Endothelial cell (in vitro differentiated cells): ENCODE measurements around the gene CRLF1. TPM values are rescaled to one million over a fixed set of nuclear protein-coding genes. Genes with fewer than 3 reads are reported as not detected.

Source experiments
- DNase-seq: peaks from one replicate; pipeline ENCODE4 v3.0.0; 2021; ENCODE audit warnings: low spot score
- H3K27ac Mint-ChIP-seq: one replicate; pipeline ENCODE4 v1.8.0; 2021; ENCODE audit warnings: mixed read lengths, inconsistent platforms; ENCODE audit not compliant: unreplicated experiment
- H3K27me3 Mint-ChIP-seq: one replicate; pipeline ENCODE4 v1.8.0; 2021; ENCODE audit warnings: mild to moderate bottlenecking, moderate library complexity, mixed read lengths, inconsistent platforms; ENCODE audit not compliant: unreplicated experiment
- H3K36me3 Mint-ChIP-seq: one replicate; pipeline ENCODE4 v1.8.0; 2021; ENCODE audit warnings: mild to moderate bottlenecking, low read depth, mixed read lengths, inconsistent platforms; ENCODE audit not compliant: unreplicated experiment
- H3K4me1 Mint-ChIP-seq: one replicate; pipeline ENCODE4 v1.8.0; 2021; ENCODE audit warnings: mild to moderate bottlenecking, mixed read lengths, inconsistent platforms; ENCODE audit not compliant: unreplicated experiment
- H3K4me3 Mint-ChIP-seq: one replicate; pipeline ENCODE4 v1.8.0; 2021; ENCODE audit warnings: mild to moderate bottlenecking, mixed read lengths, inconsistent platforms; ENCODE audit not compliant: unreplicated experiment
- H3K9me3 Mint-ChIP-seq: one replicate; pipeline ENCODE4 v1.8.0; 2021; ENCODE audit warnings: mixed read lengths, inconsistent platforms; ENCODE audit not compliant: unreplicated experiment
- CTCF ChIP-seq: fragments of 200-600 bp; sonication (generic); IDR thresholded peaks from one replicate; pipeline ENCODE4 v1.5.0; 2021; ENCODE audit warnings: antibody characterized with exemption; ENCODE audit not compliant: unreplicated experiment
- total RNA-seq: library from RNA; stranded (reverse); fragmentation: NEBNext Ultra II Directional; extraction: Animal tissue kit (Norgen Biotek cat#: 25700); gene quantifications from one replicate; pipeline ENCODE4 v1.2.1, GENCODE V29; 2021; ENCODE audit not compliant: unreplicated experiment

Gene CRLF1
- total RNA-seq, 1 donor from 2014 or later = 0.74 TPM

GRCh38 chr19:18644196-18645034 lies 37.8 kb upstream of the CRLF1 start:
- peaks cover 5% of the 10 kb centered on the region for H3K27me3 Mint-ChIP-seq
- no peaks in the 10 kb centered on the region for H3K9me3 Mint-ChIP-seq
- H3K36me3 Mint-ChIP-seq = no peaks in the 10 kb centered on the region
- H3K4me1 Mint-ChIP-seq = peaks cover 6% of the 10 kb centered on the region
- DNase-seq = no peak
- no peak overlapping the region for H3K4me3 Mint-ChIP-seq
- no peak for TF ChIP-seq CTCF
- no peak overlapping the region for H3K27ac Mint-ChIP-seq

GRCh38 chr19:18639706-18640243 lies 33.2 kb upstream of the CRLF1 start:
- H3K4me1 Mint-ChIP-seq = peaks cover 8% of the 10 kb centered on the region
- H3K9me3 Mint-ChIP-seq = no peaks in the 10 kb centered on the region
- DNase-seq = no peak
- no peak overlapping the region for H3K4me3 Mint-ChIP-seq
- no peak overlapping the region for H3K27ac Mint-ChIP-seq
- peaks cover 10% of the 10 kb centered on the region for H3K27me3 Mint-ChIP-seq
- TF ChIP-seq CTCF = no peak
- H3K36me3 Mint-ChIP-seq = peaks cover 6% of the 10 kb centered on the region

- Mint-ChIP-seq H3K4me1 (peaks cover 2% of the 10 kb centered on the region), H3K27me3 (peaks cover 11% of the 10 kb centered on the region), H3K4me3 (peak overlapping the region; percentile 86), H3K36me3 (peaks cover 8% of the 10 kb centered on the region), H3K9me3 (no peaks in the 10 kb centered on the region), H3K27ac (no peak overlapping the region)
- TF ChIP-seq CTCF = no peak
- DNase-seq = no peak
These were observed 31.4 kb upstream of the CRLF1 start for GRCh38 chr19:18637673-18638630.

GRCh38 chr19:18636969-18637629 lies 30.5 kb upstream of the CRLF1 start, which contains the start of gene KLHL26:
TSS of gene KLHL26 (plus strand) at chr19:18637028. CDS start at chr19:18637055, 27 bp downstream.
- H3K9me3 Mint-ChIP-seq = no peaks in the 10 kb centered on the region
- H3K4me1 Mint-ChIP-seq = peaks cover 2% of the 10 kb centered on the region
- no peak within 1 kb of the TSS for H3K27ac Mint-ChIP-seq
- peaks cover 8% of the 10 kb centered on the region for H3K36me3 Mint-ChIP-seq
- peaks cover 11% of the 10 kb centered on the region for H3K27me3 Mint-ChIP-seq
- no peak for DNase-seq
- TF ChIP-seq CTCF = no peak
- peak within 1 kb of the TSS; percentile 86 for H3K4me3 Mint-ChIP-seq
